HEK293 (cell line): ENCODE results near the gene C2orf66.

Experiments used
- CTCF ChIA-PET: fragments of 350-600 bp; formaldehyde crosslinking; extraction: SDS; loops from one replicate; lab custom pipeline; 2021; ENCODE audit warnings: antibody characterized with exemption; lab: Yijun Ruan, JAX
- POLR2A ChIA-PET: fragments of 300-600 bp; formaldehyde crosslinking; extraction: SDS; loops from one replicate; lab custom pipeline; 2020; ENCODE audit warnings: antibody characterized with exemption, inconsistent platforms; lab: Yijun Ruan, JAX
- H3K27ac ChIP-seq: fragments of 200-500 bp; sonication (Bioruptor generic); 2 replicates; pipeline ENCODE4 v1.5.1; 2014; ENCODE audit warnings: low read depth, low read length, control low read depth, inconsistent platforms; ENCODE audit errors: extremely low read depth
- H3K36me3 ChIP-seq, 2 experiments: fragments of 200-500 bp in 1 of 2; sonication (Bioruptor generic) in 1 of 2; 1 replicate in 1 of 2; 2 replicates in 1 of 2; pipeline ENCODE4 v1.5.1; 2014 to 2017; ENCODE audit warnings: inconsistent platforms in 2 of 2, low read length in 2 of 2; ENCODE audit not compliant: control insufficient read depth in 2 of 2, insufficient read depth in 1 of 2
- H3K4me1 ChIP-seq: fragments of 200-500 bp; sonication (Bioruptor generic); 2 replicates; pipeline ENCODE4 v1.5.1; 2014; ENCODE audit warnings: mild to moderate bottlenecking, low read length, inconsistent platforms; ENCODE audit not compliant: control insufficient read depth, insufficient read depth
- H3K4me3 ChIP-seq: 2 replicates; pipeline ENCODE4 v1.5.1; 2011; ENCODE audit warnings: low read depth, mild to moderate bottlenecking, control low read depth, low read length, moderate library complexity
- H3K9me3 ChIP-seq: fragments of 200-500 bp; sonication (Bioruptor generic); 2 replicates; pipeline ENCODE4 v1.5.1; 2014; ENCODE audit warnings: low read depth, low read length, inconsistent platforms; ENCODE audit not compliant: control insufficient read depth, insufficient read depth
- BCL11B ChIP-seq: fragments of 450-650 bp; formaldehyde crosslinking; IDR thresholded peaks from 2 replicates; pipeline ENCODE4 v1.5.1; 2016; ENCODE audit warnings: low read depth, missing biosample characterization, missing genetic modification characterization
- BCL6B ChIP-seq: fragments of 450-650 bp; formaldehyde crosslinking; IDR thresholded peaks from 2 replicates; pipeline ENCODE4 v1.5.1; 2017; ENCODE audit warnings: missing biosample characterization, missing genetic modification characterization
- KLF9 ChIP-seq: fragments of 450-650 bp; formaldehyde crosslinking; IDR thresholded peaks from 2 replicates; pipeline ENCODE4 v1.5.1; 2016; ENCODE audit warnings: missing biosample characterization, missing genetic modification characterization, low read depth
- OVOL3 ChIP-seq: fragments of 450-650 bp; formaldehyde crosslinking; IDR thresholded peaks from 2 replicates; pipeline ENCODE4 v1.5.1; 2016; ENCODE audit warnings: missing biosample characterization, missing genetic modification characterization
- WT1 ChIP-seq: fragments of 450-650 bp; formaldehyde crosslinking; IDR thresholded peaks from 2 replicates; pipeline ENCODE4 v1.5.1; 2016; ENCODE audit warnings: missing biosample characterization, missing genetic modification characterization
- ZBTB1 ChIP-seq: fragments of 450-650 bp; formaldehyde crosslinking; IDR thresholded peaks from 2 replicates; pipeline ENCODE4 v1.5.1; 2016; ENCODE audit warnings: missing biosample characterization, missing genetic modification characterization
- ZBTB10 ChIP-seq: fragments of 450-650 bp; formaldehyde crosslinking; IDR thresholded peaks from 2 replicates; pipeline ENCODE4 v1.5.1; 2016; ENCODE audit warnings: missing biosample characterization, missing genetic modification characterization
- ZFHX2 ChIP-seq: fragments of 450-650 bp; formaldehyde crosslinking; conservative IDR thresholded peaks from 2 replicates; pipeline ENCODE4 v1.5.1; 2016; ENCODE audit warnings: missing biosample characterization, missing genetic modification characterization
- ZFP37 ChIP-seq: fragments of 450-650 bp; formaldehyde crosslinking; IDR thresholded peaks from 2 replicates; pipeline ENCODE4 v1.5.1; 2016; ENCODE audit warnings: missing biosample characterization, missing genetic modification characterization
- ZNF138 ChIP-seq: fragments of 450-650 bp; formaldehyde crosslinking; IDR thresholded peaks from 2 replicates; pipeline ENCODE4 v1.5.1; 2016; ENCODE audit warnings: missing biosample characterization, missing genetic modification characterization, borderline replicate concordance
- ZNF211 ChIP-seq: fragments of 450-650 bp; formaldehyde crosslinking; IDR thresholded peaks from 2 replicates; pipeline ENCODE4 v1.5.1; 2016; ENCODE audit warnings: low read depth, missing biosample characterization, missing genetic modification characterization
- ZNF26 ChIP-seq: fragments of 450-650 bp; formaldehyde crosslinking; IDR thresholded peaks from 2 replicates; pipeline ENCODE4 v1.5.1; 2016; ENCODE audit warnings: missing biosample characterization, missing genetic modification characterization
- ZNF266 ChIP-seq: fragments of 450-650 bp; formaldehyde crosslinking; IDR thresholded peaks from 2 replicates; pipeline ENCODE4 v1.5.1; 2016; ENCODE audit warnings: missing biosample characterization, missing genetic modification characterization, low read depth
- ZNF311 ChIP-seq: fragments of 450-650 bp; formaldehyde crosslinking; IDR thresholded peaks from 2 replicates; pipeline ENCODE4 v1.5.1; 2017; ENCODE audit warnings: missing biosample characterization, missing genetic modification characterization, borderline replicate concordance
- ZNF354C ChIP-seq: fragments of 450-650 bp; formaldehyde crosslinking; IDR thresholded peaks from 2 replicates; pipeline ENCODE4 v1.5.1; 2016; ENCODE audit warnings: missing biosample characterization, missing genetic modification characterization, low read depth, borderline replicate concordance
- ZNF362 ChIP-seq: fragments of 450-650 bp; formaldehyde crosslinking; IDR thresholded peaks from 2 replicates; pipeline ENCODE4 v1.5.1; 2016; ENCODE audit warnings: missing biosample characterization, missing genetic modification characterization
- ZNF366 ChIP-seq: fragments of 450-650 bp; formaldehyde crosslinking; conservative IDR thresholded peaks from 2 replicates; pipeline ENCODE4 v1.5.1; 2016; ENCODE audit warnings: missing biosample characterization, missing genetic modification characterization
- ZNF398 ChIP-seq: fragments of 450-650 bp; formaldehyde crosslinking; IDR thresholded peaks from 2 replicates; pipeline ENCODE4 v1.5.1; 2017; ENCODE audit warnings: missing biosample characterization, missing genetic modification characterization
- ZNF404 ChIP-seq: fragments of 450-650 bp; formaldehyde crosslinking; IDR thresholded peaks from 2 replicates; pipeline ENCODE4 v1.5.1; 2017; ENCODE audit warnings: missing biosample characterization, missing genetic modification characterization
- ZNF521 ChIP-seq: fragments of 450-650 bp; formaldehyde crosslinking; IDR thresholded peaks from 2 replicates; pipeline ENCODE4 v1.5.1; 2017; ENCODE audit warnings: missing biosample characterization, mild to moderate bottlenecking, missing genetic modification characterization
- ZNF549 ChIP-seq: fragments of 450-650 bp; IDR thresholded peaks from 2 replicates; pipeline ENCODE4 v1.5.1; 2018; ENCODE audit warnings: missing biosample characterization, missing genetic modification characterization, mild to moderate bottlenecking, inconsistent platforms, moderate library complexity
- ZNF560 ChIP-seq: fragments of 450-650 bp; formaldehyde crosslinking; IDR thresholded peaks from 2 replicates; pipeline ENCODE4 v1.5.1; 2017; ENCODE audit warnings: missing biosample characterization, missing genetic modification characterization, borderline replicate concordance
- ZNF561 ChIP-seq: fragments of 450-650 bp; IDR thresholded peaks from 2 replicates; pipeline ENCODE4 v1.5.1; 2018; ENCODE audit warnings: missing biosample characterization, missing genetic modification characterization, borderline replicate concordance
- ZNF658 ChIP-seq: fragments of 450-650 bp; formaldehyde crosslinking; IDR thresholded peaks from 2 replicates; pipeline ENCODE4; 2016; ENCODE audit warnings: missing biosample characterization, missing genetic modification characterization
- ZNF664 ChIP-seq: fragments of 450-650 bp; formaldehyde crosslinking; IDR thresholded peaks from 2 replicates; pipeline ENCODE4 v1.5.1; 2016; ENCODE audit warnings: missing biosample characterization, missing genetic modification characterization
- ZNF768 ChIP-seq: fragments of 450-650 bp; formaldehyde crosslinking; IDR thresholded peaks from 2 replicates; pipeline ENCODE4 v1.5.1; 2018; ENCODE audit warnings: missing biosample characterization, mild to moderate bottlenecking, missing genetic modification characterization
- ZSCAN5A ChIP-seq: fragments of 450-650 bp; formaldehyde crosslinking; IDR thresholded peaks from 2 replicates; pipeline ENCODE4 v1.5.1; 2016; ENCODE audit warnings: missing biosample characterization, missing genetic modification characterization

C2orf66 gene

GRCh38 chr2:196853301-196854087, 44.3 kb upstream of the C2orf66 start:
- POLR2A ChIA-PET: interaction anchor here (0.6 kb wide), 1 partner anchor 47 kb away, joined by 4 read pairs; no protein-coding TSS in a partner anchor
- peaks cover 11% of the 10 kb centered on the region; the same call in 1 of the 2 replicates for H3K4me1 ChIP-seq
- peak overlapping the region; percentile 26; the same call in 1 of the 2 replicates for H3K27ac ChIP-seq
- H3K9me3 ChIP-seq: no peaks in the 10 kb centered on the region
- CTCF ChIA-PET: interaction anchor here (0.6 to 0.9 kb wide), 3 partner anchors 12 to 69 kb away, joined by 3 to 5 read pairs (median 4); no protein-coding TSS in a partner anchor
- no peaks in the 10 kb centered on the region; a peak in 1 of 3 replicates for H3K36me3 ChIP-seq
- no peak overlapping the region for H3K4me3 ChIP-seq
- TF ChIP-seq ZNF362 (tag by site-specific recombination): peak; percentile 75; the same call in 1 of the 2 replicates
- TF ChIP-seq WT1 (tag by site-specific recombination): peak; percentile 45; the same call in 1 of the 2 replicates
- no peak for TF ChIP-seq KLF9 (tag by site-specific recombination)
- TF ChIP-seq ZSCAN5A (tag by site-specific recombination): no peak
- TF ChIP-seq BCL11B (tag by site-specific recombination): peak; percentile 97
- TF ChIP-seq BCL6B: peak; percentile 41; the same call in 1 of the 2 replicates
- TF ChIP-seq ZNF560 (tag by site-specific recombination): no peak
- no peak for TF ChIP-seq ZNF138 (tag by site-specific recombination)
- no peak for TF ChIP-seq ZNF521 (tag by site-specific recombination)
- no peak for TF ChIP-seq ZNF354C
- TF ChIP-seq ZNF549 (tag by site-specific recombination): no peak
- TF ChIP-seq ZNF561: no peak
- TF ChIP-seq ZNF664 (tag by site-specific recombination): no peak
- no peak for TF ChIP-seq ZBTB1 (tag by site-specific recombination)
- TF ChIP-seq ZNF658 (tag by site-specific recombination): no peak
- TF ChIP-seq ZFP37 (tag by site-specific recombination): no peak
- TF ChIP-seq ZNF366 (tag by site-specific recombination): no peak; the same call in 1 of the 2 replicates
- no peak for TF ChIP-seq ZNF266 (tag by site-specific recombination)
- no peak for TF ChIP-seq ZNF398 (tag by site-specific recombination)
- no peak for TF ChIP-seq ZNF768 (tag by site-specific recombination)
- TF ChIP-seq ZNF211 (tag by site-specific recombination): no peak
- TF ChIP-seq OVOL3: peak; percentile 89
- TF ChIP-seq ZBTB10 (tag by site-specific recombination): no peak
- TF ChIP-seq ZFHX2 (tag by site-specific recombination): no peak
- TF ChIP-seq ZNF311 (tag by site-specific recombination): no peak
- no peak for TF ChIP-seq ZNF404 (tag by site-specific recombination)
- TF ChIP-seq ZNF26 (tag by site-specific recombination): no peak
